Neural cell (in vitro differentiated cells): Measurements from ENCODE around the gene CST9L. TPM values are rescaled to one million over a fixed set of nuclear protein-coding genes. Genes with fewer than 3 reads are reported as not detected.

Source experiments
- H2AFZ ChIP-seq: fragments of 200-600, 300-800 bp; sonication (generic), shearing (Covaris generic); 2 replicates; pipeline ENCODE4 v1.6.0; 2014; ENCODE audit warnings: low read depth, mild to moderate bottlenecking, antibody characterized with exemption, low read length, moderate library complexity
- H3F3A ChIP-seq: fragments of 200-600 bp; shearing (Covaris generic); 2 replicates; pipeline ENCODE4 v1.6.1; 2016; ENCODE audit warnings: mild to moderate bottlenecking, moderate library complexity, mixed read lengths, antibody characterized with exemption, low read length; ENCODE audit not compliant: insufficient read depth, poor library complexity, severe bottlenecking
- H3K27ac ChIP-seq: fragments of 200-600, 300-800 bp; sonication (generic), shearing (Covaris generic); 2 replicates; pipeline ENCODE4 v1.5.1; 2014; ENCODE audit warnings: mild to moderate bottlenecking, low read length, moderate library complexity
- H3K27me3 ChIP-seq: fragments of 300-800, 200-600 bp; sonication (generic), shearing (Covaris generic); 2 replicates; pipeline ENCODE4 v1.6.0; 2014; ENCODE audit warnings: mild to moderate bottlenecking, low read depth, low read length, moderate library complexity; ENCODE audit not compliant: insufficient read depth
- H3K36me3 ChIP-seq: fragments of 300-800, 200-600 bp; sonication (generic), shearing (Covaris generic); 2 replicates; pipeline ENCODE4 v1.5.1; 2014; ENCODE audit warnings: mild to moderate bottlenecking, antibody characterized with exemption, low read length, moderate library complexity; ENCODE audit not compliant: insufficient read depth
- H3K4me2 ChIP-seq: fragments of 300-800, 200-600 bp; sonication (generic), shearing (Covaris generic); 2 replicates; pipeline ENCODE4 v1.6.0; 2014; ENCODE audit warnings: mild to moderate bottlenecking, low read length
- H3K4me3 ChIP-seq: fragments of 300-800, 200-600 bp; sonication (generic), shearing (Covaris generic); 2 replicates; pipeline ENCODE4 v1.5.1; 2014; ENCODE audit warnings: mild to moderate bottlenecking, low read length, moderate library complexity
- H3K79me2 ChIP-seq: fragments of 200-600 bp; shearing (Covaris generic); replicated peaks from 2 replicates; pipeline ENCODE4 v1.6.0; 2014; ENCODE audit warnings: mild to moderate bottlenecking, low read length, moderate library complexity; ENCODE audit not compliant: insufficient read depth
- H3K9ac ChIP-seq: fragments of 300-800, 200-600 bp; sonication (generic), shearing (Covaris generic); 2 replicates; pipeline ENCODE4 v1.6.1; 2016; ENCODE audit warnings: mild to moderate bottlenecking, low read length, mixed read lengths
- H3K9me2 ChIP-seq: fragments of 200-600 bp; shearing (Covaris generic); 2 replicates; pipeline ENCODE4 v1.6.1; 2016; ENCODE audit warnings: mild to moderate bottlenecking, low read length, mixed read lengths; ENCODE audit not compliant: insufficient read depth
- H3K9me3 ChIP-seq: fragments of 200-600, 300-800 bp; sonication (generic), shearing (Covaris generic); 2 replicates; pipeline ENCODE4 v1.6.1; 2016; ENCODE audit warnings: mild to moderate bottlenecking, mixed run types, low read length, moderate library complexity, mixed read lengths
- H4K20me1 ChIP-seq: fragments of 200-600 bp; shearing (Covaris generic); 2 replicates; pipeline ENCODE4 v1.6.1; 2016; ENCODE audit warnings: mild to moderate bottlenecking, mixed run types; ENCODE audit not compliant: insufficient read depth
- CTCF ChIP-seq: fragments of 450-650 bp; IDR thresholded peaks from 2 replicates; pipeline ENCODE4 v1.5.1; 2014; ENCODE audit warnings: antibody characterized with exemption, mild to moderate bottlenecking, moderate library complexity; ENCODE audit not compliant: poor library complexity, severe bottlenecking
- EP300 ChIP-seq: fragments of 450-650 bp; conservative IDR thresholded peaks from 2 replicates; pipeline ENCODE4 v1.6.1; 2014; ENCODE audit warnings: antibody characterized with exemption, mild to moderate bottlenecking, moderate library complexity; ENCODE audit not compliant: poor library complexity, severe bottlenecking
- EZH2 ChIP-seq: fragments of 200-600, 300-800 bp; shearing (Covaris generic), sonication (generic); IDR thresholded peaks from 2 replicates; pipeline ENCODE4 v1.6.1; 2014; ENCODE audit warnings: antibody characterized with exemption, low read length, borderline replicate concordance, mild to moderate bottlenecking; ENCODE audit not compliant: insufficient read depth, poor library complexity, severe bottlenecking
- MXI1 ChIP-seq: fragments of 450-650 bp; conservative IDR thresholded peaks from 2 replicates; pipeline ENCODE4 v1.6.1; 2014; ENCODE audit warnings: antibody characterized with exemption, mild to moderate bottlenecking; ENCODE audit not compliant: poor library complexity, severe bottlenecking
- POLR2AphosphoS5 ChIP-seq: IDR thresholded peaks from 2 replicates; pipeline ENCODE4 v1.6.1; 2012
- RAD21 ChIP-seq: fragments of 450-650 bp; conservative IDR thresholded peaks from 2 replicates; pipeline ENCODE4 v1.6.1; 2014; ENCODE audit warnings: antibody characterized with exemption, mild to moderate bottlenecking, moderate library complexity
- SMC3 ChIP-seq: fragments of 450-650 bp; conservative IDR thresholded peaks from 2 replicates; pipeline ENCODE4 v1.6.1; 2014; ENCODE audit warnings: antibody characterized with exemption, mild to moderate bottlenecking, moderate library complexity; ENCODE audit not compliant: poor library complexity
- TAF1 ChIP-seq: IDR thresholded peaks from 2 replicates; pipeline ENCODE4 v1.6.1; 2012; ENCODE audit warnings: low read depth
- polyA plus RNA-seq: library from polyadenylated mRNA; depleted of rRNA; stranded (reverse); fragments of >200 nt; gene quantifications from 2 replicates; pipeline ENCODE4 v1.2.3, GENCODE V29; 2014
- TF ChIP-seq, protein P1 (sequence below): IDR thresholded peaks from 2 replicates; pipeline ENCODE4 v1.6.1; 2012; ENCODE audit warnings: borderline replicate concordance

CST9L gene
- polyA plus RNA-seq, 1 donor from 2014 or later, result not detected

DNA sequence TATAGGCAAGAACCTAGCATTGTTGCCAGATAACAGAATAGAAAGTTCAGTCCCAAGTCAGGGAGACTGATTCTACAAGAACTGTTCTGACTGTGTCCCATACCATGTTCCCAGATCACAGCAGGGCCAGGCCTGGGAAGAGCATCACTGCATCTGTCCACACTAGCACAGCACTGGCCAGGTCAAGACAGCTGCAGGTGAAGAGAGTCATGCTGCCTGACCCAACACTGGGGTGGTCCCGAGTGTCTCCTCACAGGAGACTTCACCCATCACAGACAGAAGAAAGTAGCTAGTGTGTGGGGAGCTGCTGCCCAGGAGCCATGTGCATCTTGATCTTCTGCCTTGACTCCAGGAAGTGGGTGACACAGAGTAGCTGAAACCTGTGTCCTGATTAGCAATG, 1.3 kb upstream of the CST9L start:
- H3K4me3 ChIP-seq, result no peak overlapping the region
- H3F3A ChIP-seq, result no peaks in the 10 kb centered on the region

DNA sequence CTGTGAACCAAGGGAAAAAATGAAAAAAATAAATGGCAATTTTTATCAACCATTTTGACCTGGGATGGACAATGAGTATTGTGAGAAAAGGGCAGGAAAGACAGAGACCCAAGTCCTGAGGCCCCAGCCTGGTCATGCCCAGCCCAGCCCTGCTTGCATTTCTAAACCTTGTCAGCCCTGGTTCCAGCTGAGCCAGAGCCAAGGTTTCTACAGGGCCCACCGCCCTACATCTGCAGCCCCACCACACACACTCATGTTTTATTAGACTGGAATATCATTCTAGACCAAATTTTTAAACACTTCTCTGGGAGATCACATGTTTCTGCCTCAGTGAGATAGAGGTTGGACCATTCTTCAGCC, 667 bp upstream of the CST9L start:
- Histone ChIP-seq H4K20me1 (no peaks in the 10 kb centered on the region), H3K9ac (no peak overlapping the region)

More for the DNA sequence above, 1.3 kb upstream of the CST9L start:
- Histone ChIP-seq H3K9me2 (no peaks in the 10 kb centered on the region), H3K27ac (no peak overlapping the region), H2AFZ (no peak overlapping the region), H3K79me2 (no peaks in the 10 kb centered on the region), H3K27me3 (no peaks in the 10 kb centered on the region), H4K20me1 (no peaks in the 10 kb centered on the region), H3K36me3 (no peaks in the 10 kb centered on the region), H3K4me2 (no peak overlapping the region), H3K9ac (no peak overlapping the region), H3K9me3 (no peaks in the 10 kb centered on the region)
- TF ChIP-seq SMC3 (no peak), CTCF (no peak), TAF1 (no peak), RAD21 (no peak), POLR2AphosphoS5 (no peak), EZH2 (no peak), EP300 (no peak), MXI1 (no peak)
- TF ChIP-seq, protein P1, sequence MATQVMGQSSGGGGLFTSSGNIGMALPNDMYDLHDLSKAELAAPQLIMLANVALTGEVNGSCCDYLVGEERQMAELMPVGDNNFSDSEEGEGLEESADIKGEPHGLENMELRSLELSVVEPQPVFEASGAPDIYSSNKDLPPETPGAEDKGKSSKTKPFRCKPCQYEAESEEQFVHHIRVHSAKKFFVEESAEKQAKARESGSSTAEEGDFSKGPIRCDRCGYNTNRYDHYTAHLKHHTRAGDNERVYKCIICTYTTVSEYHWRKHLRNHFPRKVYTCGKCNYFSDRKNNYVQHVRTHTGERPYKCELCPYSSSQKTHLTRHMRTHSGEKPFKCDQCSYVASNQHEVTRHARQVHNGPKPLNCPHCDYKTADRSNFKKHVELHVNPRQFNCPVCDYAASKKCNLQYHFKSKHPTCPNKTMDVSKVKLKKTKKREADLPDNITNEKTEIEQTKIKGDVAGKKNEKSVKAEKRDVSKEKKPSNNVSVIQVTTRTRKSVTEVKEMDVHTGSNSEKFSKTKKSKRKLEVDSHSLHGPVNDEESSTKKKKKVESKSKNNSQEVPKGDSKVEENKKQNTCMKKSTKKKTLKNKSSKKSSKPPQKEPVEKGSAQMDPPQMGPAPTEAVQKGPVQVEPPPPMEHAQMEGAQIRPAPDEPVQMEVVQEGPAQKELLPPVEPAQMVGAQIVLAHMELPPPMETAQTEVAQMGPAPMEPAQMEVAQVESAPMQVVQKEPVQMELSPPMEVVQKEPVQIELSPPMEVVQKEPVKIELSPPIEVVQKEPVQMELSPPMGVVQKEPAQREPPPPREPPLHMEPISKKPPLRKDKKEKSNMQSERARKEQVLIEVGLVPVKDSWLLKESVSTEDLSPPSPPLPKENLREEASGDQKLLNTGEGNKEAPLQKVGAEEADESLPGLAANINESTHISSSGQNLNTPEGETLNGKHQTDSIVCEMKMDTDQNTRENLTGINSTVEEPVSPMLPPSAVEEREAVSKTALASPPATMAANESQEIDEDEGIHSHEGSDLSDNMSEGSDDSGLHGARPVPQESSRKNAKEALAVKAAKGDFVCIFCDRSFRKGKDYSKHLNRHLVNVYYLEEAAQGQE, result no peak

More for the DNA sequence above, 667 bp upstream of the CST9L start:
- Histone ChIP-seq H2AFZ (no peak overlapping the region), H3K27ac (no peak overlapping the region), H3K79me2 (no peaks in the 10 kb centered on the region), H3K9me2 (no peaks in the 10 kb centered on the region), H3K4me2 (no peak overlapping the region), H3K27me3 (no peaks in the 10 kb centered on the region), H3K9me3 (no peaks in the 10 kb centered on the region), H3K36me3 (no peaks in the 10 kb centered on the region), H3K4me3 (no peak overlapping the region), H3F3A (no peaks in the 10 kb centered on the region)
- TF ChIP-seq POLR2AphosphoS5 (no peak), SMC3 (no peak), EZH2 (no peak), CTCF (no peak), RAD21 (no peak), TAF1 (no peak), MXI1 (no peak), EP300 (no peak)
- TF ChIP-seq, protein P1, result no peak
